ENCODE data around the gene B3GNT2.
A peak's percentile ranks its signal among the peaks of the same experiment; 100 is the strongest.
"Not testable (repeated sequence)": the region's sequence is repeated elsewhere in the genome, so short reads cannot be mapped to it uniquely, and the experiment has no call there.

The B3GNT2 gene, protein sequence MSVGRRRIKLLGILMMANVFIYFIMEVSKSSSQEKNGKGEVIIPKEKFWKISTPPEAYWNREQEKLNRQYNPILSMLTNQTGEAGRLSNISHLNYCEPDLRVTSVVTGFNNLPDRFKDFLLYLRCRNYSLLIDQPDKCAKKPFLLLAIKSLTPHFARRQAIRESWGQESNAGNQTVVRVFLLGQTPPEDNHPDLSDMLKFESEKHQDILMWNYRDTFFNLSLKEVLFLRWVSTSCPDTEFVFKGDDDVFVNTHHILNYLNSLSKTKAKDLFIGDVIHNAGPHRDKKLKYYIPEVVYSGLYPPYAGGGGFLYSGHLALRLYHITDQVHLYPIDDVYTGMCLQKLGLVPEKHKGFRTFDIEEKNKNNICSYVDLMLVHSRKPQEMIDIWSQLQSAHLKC

GRCh38 chr2:62195421-62196277 is at the start of gene B3GNT2:
TSS of gene B3GNT2 (plus strand) at chr2:62196115. CDS start at chr2:62222221, 26,106 bp downstream.
- peak; percentile 68 to 74 (median 72) for DNase-seq

DNA sequence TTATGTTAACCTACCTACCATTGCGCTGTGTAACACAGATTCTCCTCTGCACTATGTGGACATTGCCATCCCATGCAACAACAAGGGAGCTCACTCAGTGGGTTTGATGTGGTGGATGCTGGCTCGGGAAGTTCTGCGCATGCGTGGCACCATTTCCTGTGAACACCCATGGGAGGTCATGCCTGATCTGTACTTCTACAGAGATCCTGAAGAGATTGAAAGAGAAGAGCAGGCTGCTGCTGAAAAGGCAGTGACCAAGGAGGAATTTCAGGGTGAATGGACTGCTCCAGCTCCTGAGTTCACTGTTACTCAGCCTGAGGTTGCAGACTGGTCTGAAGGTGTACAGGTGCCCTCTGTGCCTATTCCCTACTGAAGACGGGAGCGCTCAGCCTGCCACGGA is 49.1 kb upstream of the B3GNT2 start:
- DNase-seq = not testable (repeated sequence)

DNA sequence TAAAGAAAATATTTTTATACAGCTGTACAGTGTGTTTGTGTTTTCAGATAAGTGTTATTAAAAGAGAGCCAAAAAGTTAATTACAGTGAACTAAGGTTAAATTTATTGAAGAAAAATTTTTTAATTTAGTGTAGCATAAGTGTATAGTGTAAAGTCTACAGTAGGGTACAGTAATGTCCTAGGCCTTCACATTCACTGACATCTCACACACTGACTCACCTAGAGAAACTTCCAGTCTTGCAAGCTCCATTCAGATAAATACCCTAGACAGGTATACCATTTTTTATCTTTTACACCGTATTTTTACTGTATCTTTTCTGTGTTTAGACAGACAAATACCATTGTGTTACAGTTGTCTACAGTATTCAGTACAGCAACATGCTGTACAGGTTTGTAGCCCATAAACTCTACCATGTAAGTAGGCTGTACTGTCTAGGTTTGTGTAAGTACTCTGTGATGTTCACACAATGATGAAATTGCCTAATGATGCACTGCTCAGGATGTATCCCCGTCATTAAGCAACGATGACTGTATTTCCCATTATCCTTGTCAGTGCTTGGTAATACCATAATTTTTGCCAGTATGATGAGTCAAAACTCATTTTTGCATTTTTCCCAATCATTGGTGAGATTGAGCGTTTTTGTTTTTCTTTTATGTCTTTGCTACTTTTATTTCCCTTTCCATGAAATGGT is 48.2 kb upstream of the B3GNT2 start:
- no peak for DNase-seq

GRCh38 chr2:62149708-62150107 is 46.2 kb upstream of the B3GNT2 start:
- no peak for DNase-seq

GRCh38 chr2:62150597-62151305 is 45.2 kb upstream of the B3GNT2 start:
- DNase-seq = no peak

- DNase-seq = no peak
Observed at GRCh38 chr2:62151306-62151638, 44.6 kb upstream of the B3GNT2 start.

DNA sequence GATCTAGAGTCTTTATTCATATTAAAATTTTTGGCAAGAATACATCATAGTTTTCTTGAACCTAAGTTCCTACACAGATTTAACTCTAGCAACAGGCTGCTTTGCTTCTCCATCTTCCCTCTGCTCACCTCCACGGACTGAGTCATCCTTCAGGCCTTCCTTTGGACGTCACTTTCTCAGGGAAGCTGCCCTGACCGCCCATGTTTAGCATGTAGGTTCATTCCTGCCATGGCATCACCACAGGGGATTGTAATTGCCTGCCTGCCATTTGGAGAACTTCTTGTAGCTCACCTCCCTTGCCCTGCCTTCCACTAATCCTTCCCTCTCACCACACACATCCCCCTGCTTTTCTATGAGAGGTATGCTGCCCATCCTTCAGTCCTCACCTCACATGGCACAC is 43.9 kb upstream of the B3GNT2 start:
- DNase-seq = no peak

GRCh38 chr2:62156861-62157496 is 38.9 kb upstream of the B3GNT2 start:
- DNase-seq = no peak

GRCh38 chr2:62158444-62159121 is 37.3 kb upstream of the B3GNT2 start:
- no peak for DNase-seq

DNA sequence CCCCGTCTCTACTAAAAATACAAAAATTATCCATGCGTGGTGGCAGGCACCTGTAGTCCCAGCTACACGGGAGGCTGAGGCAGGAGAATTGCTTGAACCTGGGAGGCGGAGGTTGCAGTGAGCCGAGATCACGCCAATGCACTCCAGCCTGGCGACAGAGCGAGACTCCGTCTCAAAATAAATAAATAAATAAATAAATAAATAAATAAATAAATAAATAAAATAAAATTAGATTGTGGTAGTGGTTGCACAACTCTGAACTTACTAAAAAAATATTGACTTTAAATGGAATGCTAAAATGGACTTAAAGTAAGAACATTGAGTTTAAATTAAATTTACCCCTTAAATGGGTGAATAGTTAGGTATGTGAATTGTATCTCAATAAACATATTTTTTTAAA is 35.2 kb upstream of the B3GNT2 start:
- DNase-seq = not testable (repeated sequence)

DNA sequence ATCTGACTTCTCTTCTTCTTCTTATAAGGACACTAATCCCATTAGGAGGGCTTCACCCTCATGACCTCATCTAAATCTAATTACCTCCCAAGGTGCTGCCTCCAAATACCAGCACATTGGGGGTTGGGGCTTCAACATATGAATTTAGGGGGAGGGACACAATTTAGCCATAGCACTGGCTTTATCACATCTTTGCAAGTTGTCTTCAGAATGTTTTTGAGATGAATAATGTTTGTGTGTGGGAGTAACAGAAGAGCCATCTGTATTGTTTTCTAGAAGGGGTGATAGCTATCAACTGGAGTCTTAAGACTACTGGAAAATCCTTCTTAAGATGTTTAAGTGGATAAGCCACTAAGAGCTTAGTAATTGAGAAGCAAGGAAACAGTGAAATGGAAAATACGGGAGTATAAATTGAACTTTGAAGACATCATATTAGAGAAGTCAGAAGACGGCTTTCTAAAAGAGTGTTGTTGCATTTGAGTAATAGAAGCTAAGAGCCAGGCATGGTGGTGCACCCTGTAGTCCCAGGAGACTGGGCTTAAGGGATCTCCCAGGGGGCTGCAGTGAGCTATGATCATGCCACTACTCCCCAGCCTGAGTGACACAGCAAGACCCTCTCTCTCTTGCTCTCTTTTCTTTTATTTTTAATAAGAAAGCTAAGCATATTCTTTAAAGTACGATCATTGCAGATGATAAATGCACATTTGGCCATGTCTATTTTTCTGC is 32.6 kb upstream of the B3GNT2 start:
- DNase-seq = no peak

GRCh38 chr2:62163834-62164233 is 32.1 kb upstream of the B3GNT2 start:
- no peak for DNase-seq

DNA sequence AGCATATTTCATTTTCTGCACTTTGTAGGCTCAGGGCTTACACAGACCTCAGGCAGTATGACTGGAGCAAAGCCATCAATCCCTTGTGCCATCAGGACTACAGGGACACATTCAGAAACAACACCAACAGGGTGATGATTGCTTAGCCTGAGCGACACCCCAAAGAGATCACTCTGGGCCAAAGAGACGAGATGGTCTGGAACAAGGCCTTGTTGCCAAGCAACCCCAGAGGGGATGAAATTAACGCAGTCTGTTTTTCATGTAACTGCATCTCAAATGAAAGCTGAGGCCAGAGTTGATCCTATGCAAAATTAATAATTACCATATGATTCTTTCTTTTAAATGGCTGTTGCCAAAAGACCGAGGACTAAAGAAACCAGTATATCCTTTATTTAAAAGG is 20.2 kb upstream of the B3GNT2 start:
- DNase-seq = no peak

DNA sequence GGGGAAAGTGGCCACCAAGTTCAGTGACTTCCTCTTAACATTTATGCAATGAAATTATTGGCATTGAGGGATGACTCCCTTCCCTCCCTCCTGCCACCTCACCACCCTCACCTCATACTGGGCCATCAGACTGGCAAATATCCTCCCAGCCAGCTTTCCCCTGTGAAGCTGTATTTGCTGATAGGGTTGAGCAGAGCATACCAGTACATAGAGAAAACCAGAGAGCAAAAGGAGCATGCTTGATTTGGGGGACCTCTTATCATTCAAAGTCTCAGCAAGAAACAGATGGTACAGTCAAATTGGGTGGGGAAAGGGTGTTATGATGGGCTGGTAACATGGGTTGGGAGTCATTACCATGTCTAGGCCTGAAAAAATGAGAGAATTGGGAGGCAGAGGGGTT is 19.1 kb upstream of the B3GNT2 start:
- DNase-seq = no peak

DNA sequence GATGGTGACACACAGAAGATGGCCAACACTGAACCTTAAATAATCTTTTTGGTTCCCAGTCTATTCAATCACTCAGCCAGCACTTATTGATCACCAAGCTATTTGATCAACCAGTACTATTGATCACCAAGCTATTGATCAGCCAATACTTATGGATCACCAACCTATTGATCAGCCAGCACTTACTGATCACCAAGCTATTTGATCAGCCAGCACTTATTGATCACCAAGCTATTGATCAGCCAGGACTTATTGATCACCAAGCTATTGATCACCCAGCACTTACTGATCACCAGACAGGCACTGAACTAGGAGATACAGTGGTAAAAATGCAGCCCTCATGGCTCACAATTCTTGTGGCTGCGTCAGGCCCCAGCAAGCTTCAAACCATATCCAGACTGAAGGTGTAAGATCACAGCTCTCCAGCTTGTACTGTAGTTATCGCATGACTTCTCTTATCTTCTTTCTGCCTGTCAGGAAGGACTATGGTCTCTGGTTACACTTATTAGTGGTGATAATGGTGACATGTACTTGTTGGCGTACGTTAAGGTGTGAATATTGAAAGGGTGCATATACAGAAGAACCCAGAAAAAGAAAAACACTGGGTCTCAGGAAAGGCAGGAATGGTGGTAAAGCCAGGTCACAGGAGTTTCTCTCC is 18.4 kb upstream of the B3GNT2 start:
- no peak for DNase-seq

DNA sequence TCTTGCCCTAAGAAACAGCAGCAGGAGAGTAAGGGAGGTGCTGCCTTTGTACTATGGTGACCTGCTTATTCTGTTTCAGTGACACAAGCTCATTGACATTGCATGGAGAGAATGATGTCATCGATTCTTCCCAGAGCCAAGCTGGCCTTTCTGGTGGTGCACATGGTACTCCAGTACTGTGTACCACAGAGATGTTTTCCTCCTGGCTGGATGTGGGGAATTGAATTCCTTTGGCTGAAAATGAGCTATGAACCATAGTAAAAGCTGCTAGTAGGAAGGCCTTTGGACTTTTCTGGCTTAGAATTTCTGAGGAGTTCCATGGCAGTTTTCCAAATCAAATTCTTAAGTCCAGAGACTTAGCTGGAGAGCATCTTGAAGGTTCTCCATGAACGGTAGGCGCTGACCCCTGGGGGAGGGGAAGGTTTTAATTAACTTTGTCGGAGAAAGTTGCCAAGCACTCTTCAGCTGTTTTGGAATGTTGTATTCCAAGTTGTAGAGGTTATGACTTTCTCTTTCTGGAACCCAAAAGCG is 17.1 kb upstream of the B3GNT2 start:
- DNase-seq = no peak

GRCh38 chr2:62180975-62181374 is 14.9 kb upstream of the B3GNT2 start:
- no peak for DNase-seq

- DNase-seq = no peak
Observed at GRCh38 chr2:62181843-62182242, 14.1 kb upstream of the B3GNT2 start.

DNA sequence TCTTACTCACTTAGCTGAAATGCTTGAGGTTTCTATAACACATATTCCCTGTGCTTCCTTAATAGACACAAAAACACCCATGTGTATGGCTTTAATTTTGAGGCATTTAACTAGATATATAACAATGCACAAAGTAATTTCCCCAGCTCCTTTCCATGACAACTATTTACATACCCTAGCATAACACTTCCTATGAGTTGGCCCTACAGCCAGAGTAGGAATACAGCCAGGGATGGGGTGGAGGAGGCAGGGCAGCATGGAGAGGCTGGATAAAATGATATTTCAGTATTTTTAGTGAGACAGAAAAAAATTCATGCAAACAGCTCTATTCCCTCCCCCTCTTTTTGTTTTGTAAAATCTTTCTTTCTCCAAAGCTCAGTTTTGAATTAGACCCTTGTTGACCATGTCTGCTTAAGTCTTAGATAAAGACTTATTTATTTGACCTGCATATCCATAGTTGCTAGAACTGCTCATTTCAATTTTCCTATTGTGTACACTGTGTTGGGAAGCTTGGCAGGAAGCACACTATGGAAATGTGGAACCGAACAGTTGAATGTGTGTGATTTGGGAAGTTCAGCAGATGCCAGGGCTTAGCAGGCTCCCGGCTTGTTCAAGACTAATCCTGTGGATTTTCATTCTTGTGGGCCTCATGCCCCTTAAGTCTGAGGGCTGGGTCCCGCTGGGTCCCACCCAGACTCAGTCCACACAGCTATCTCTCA is 11.2 kb upstream of the B3GNT2 start:
- DNase-seq = no peak

Measured in activated CD4-positive, CD25-positive, alpha-beta regulatory T cell (primary cell).